Astrocyte (in vitro differentiated cells and primary cell): Measurements from ENCODE around the gene POLR3G. TPM values are rescaled to one million over a fixed set of nuclear protein-coding genes. Genes with fewer than 3 reads are reported as not detected.

Experiments used
- DNase-seq: peaks from one replicate; pipeline ENCODE4 v3.0.0-alpha.2; 2010; ENCODE audit warnings: low read depth
- FAIRE-seq: peaks from 2 replicates; lab custom pipeline; 2011; peaks lifted over from hg19 to GRCh38; lab: Jason Lieb, UNC
- H2AFZ ChIP-seq: 2 replicates; pipeline ENCODE4 v1.6.0; 2012; ENCODE audit warnings: low read depth, low read length, inconsistent platforms
- H3K27ac ChIP-seq: 2 replicates; pipeline ENCODE4 v1.5.1; 2011; ENCODE audit warnings: low read depth, low read length, inconsistent platforms
- H3K27me3 ChIP-seq: 2 replicates; pipeline ENCODE4 v1.6.0; 2011; ENCODE audit warnings: low read length, inconsistent platforms; ENCODE audit not compliant: insufficient read depth
- H3K36me3 ChIP-seq: 2 replicates; pipeline ENCODE4 v1.5.1; 2011; ENCODE audit warnings: low read length, inconsistent platforms; ENCODE audit not compliant: insufficient read depth
- H3K4me1 ChIP-seq: 2 replicates; pipeline ENCODE4 v1.5.1; 2011; ENCODE audit warnings: low read length, inconsistent platforms; ENCODE audit not compliant: insufficient read depth
- H3K4me2 ChIP-seq: 2 replicates; pipeline ENCODE4 v1.6.0; 2012; ENCODE audit warnings: low read length, inconsistent platforms
- H3K4me3 ChIP-seq: 2 replicates; pipeline ENCODE4 v1.5.1; 2011; ENCODE audit warnings: low read depth, mild to moderate bottlenecking, low read length, inconsistent platforms; ENCODE audit not compliant: insufficient read depth
- H3K79me2 ChIP-seq: 2 replicates; pipeline ENCODE4 v1.6.0; 2012; ENCODE audit warnings: mild to moderate bottlenecking, low read length, inconsistent platforms; ENCODE audit not compliant: insufficient read depth
- H3K9ac ChIP-seq: 2 replicates; pipeline ENCODE4 v1.6.0; 2012; ENCODE audit warnings: mild to moderate bottlenecking, low read length, inconsistent platforms
- H3K9me3 ChIP-seq: 2 replicates; pipeline ENCODE4 v1.5.1; 2012; ENCODE audit warnings: low read depth, mild to moderate bottlenecking, low read length, inconsistent platforms; ENCODE audit not compliant: insufficient read depth
- H4K20me1 ChIP-seq: 2 replicates; pipeline ENCODE4 v1.6.0; 2012; ENCODE audit warnings: low read length, inconsistent platforms; ENCODE audit not compliant: insufficient read depth
- H3K27ac Mint-ChIP-seq: one replicate; pipeline ENCODE4 v1.8.0; 2021; ENCODE audit warnings: mild to moderate bottlenecking, mixed read lengths; ENCODE audit not compliant: unreplicated experiment
- H3K27me3 Mint-ChIP-seq: one replicate; pipeline ENCODE4 v1.8.0; 2021; ENCODE audit warnings: low read depth, mixed read lengths; ENCODE audit not compliant: unreplicated experiment
- H3K36me3 Mint-ChIP-seq: one replicate; pipeline ENCODE4 v1.8.0; 2021; ENCODE audit warnings: low read depth, mixed read lengths; ENCODE audit not compliant: unreplicated experiment
- H3K4me1 Mint-ChIP-seq: one replicate; pipeline ENCODE4 v1.8.0; 2021; ENCODE audit warnings: low read depth, mixed read lengths; ENCODE audit not compliant: unreplicated experiment
- H3K4me3 Mint-ChIP-seq: one replicate; pipeline ENCODE4 v1.8.0; 2021; ENCODE audit warnings: mild to moderate bottlenecking, moderate library complexity, mixed read lengths; ENCODE audit not compliant: unreplicated experiment
- H3K9me3 Mint-ChIP-seq: one replicate; pipeline ENCODE4 v1.8.0; 2021; ENCODE audit warnings: mild to moderate bottlenecking, mixed read lengths; ENCODE audit not compliant: unreplicated experiment
- CTCF ChIP-seq: IDR thresholded peaks from 2 replicates; pipeline ENCODE4 v1.5.1; 2011; ENCODE audit warnings: low read depth, mild to moderate bottlenecking, inconsistent platforms, low read length, moderate library complexity; ENCODE audit not compliant: insufficient read depth
- EZH2 ChIP-seq: IDR thresholded peaks from 2 replicates; pipeline ENCODE4 v1.6.1; 2012; ENCODE audit warnings: mild to moderate bottlenecking, low read length, inconsistent platforms; ENCODE audit not compliant: insufficient read depth
- total RNA-seq: library from RNA; stranded (reverse); gene quantifications from 2 replicates; pipeline ENCODE4 v1.2.1, GENCODE V29; 2021

The POLR3G gene
- total RNA-seq, 1 donor from 2014 or later = 6.3 TPM

DNA sequence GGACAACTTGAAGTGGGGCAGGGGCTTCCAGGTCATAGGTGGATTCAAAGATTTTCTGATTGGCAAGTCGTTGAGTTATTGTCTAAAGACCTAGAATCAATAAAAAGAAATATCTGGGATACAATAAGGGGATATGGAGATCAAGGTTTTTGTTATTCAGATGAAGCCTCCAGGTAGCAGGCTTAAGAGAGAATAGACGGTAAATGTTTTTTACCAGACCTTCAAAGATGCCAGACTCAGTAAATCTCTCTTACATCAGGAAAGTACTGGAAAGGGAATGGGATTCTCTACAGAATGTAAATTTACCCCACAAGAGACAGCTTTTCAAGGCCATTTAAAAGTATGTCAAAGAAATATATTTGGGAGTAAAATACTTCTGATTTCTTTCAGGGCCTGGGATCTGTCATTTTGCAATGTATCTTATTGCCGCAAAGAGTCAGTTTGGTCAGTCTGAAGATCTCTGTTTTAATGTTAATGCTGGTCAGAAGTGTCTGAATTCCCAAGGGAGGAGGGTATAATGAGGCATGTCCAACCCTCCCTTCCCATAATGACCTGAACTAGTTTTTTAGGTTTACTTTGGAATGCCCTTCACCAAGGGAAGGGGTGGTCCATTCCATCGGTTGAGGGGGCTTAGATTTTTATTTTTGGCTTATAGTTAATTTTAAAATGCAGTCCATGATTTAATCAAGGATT, 68.3 kb downstream of the POLR3G start:
- H3K36me3 Mint-ChIP-seq = no peaks in the 10 kb centered on the region
- H3K4me3 Mint-ChIP-seq = no peak overlapping the region
- Histone ChIP-seq H2AFZ (no peak overlapping the region), H3K36me3 (no peaks in the 10 kb centered on the region), H3K4me2 (no peak overlapping the region), H3K27ac (no peak overlapping the region), H3K4me1 (no peaks in the 10 kb centered on the region), H3K9ac (no peak overlapping the region), H3K27me3 (peaks cover 3% of the 10 kb centered on the region), H3K9me3 (no peaks in the 10 kb centered on the region), H4K20me1 (no peaks in the 10 kb centered on the region), H3K4me3 (no peak overlapping the region), H3K79me2 (no peaks in the 10 kb centered on the region)
- no peaks in the 10 kb centered on the region for H3K27me3 Mint-ChIP-seq
- DNase-seq (no peak), FAIRE-seq (no peak)
- no peak overlapping the region for H3K27ac Mint-ChIP-seq
- no peaks in the 10 kb centered on the region for H3K9me3 Mint-ChIP-seq
- no peak for TF ChIP-seq EZH2
- no peak for TF ChIP-seq CTCF
- no peaks in the 10 kb centered on the region for H3K4me1 Mint-ChIP-seq

DNA sequence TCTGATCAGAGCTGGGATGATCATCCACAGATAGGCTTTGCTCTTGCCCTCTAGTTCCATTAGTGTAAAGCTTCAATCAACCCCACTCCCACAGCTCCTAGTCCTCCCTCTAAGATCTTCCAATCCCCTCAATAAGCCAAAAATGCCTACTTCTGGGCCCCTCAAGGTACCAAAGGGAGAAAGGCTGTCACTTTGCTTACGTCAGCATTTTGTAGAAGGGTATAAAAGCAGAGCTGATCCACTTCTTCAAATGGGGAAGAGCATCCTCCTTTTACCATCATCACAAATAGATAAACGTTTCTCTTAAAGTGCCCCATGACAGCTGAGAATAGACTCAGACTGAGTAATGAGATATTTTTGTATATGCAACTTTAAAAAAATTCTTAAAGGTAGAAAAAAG, 70.8 kb downstream of the POLR3G start:
- Mint-ChIP-seq H3K4me3 (no peak overlapping the region), H3K27me3 (no peaks in the 10 kb centered on the region), H3K36me3 (no peaks in the 10 kb centered on the region), H3K9me3 (no peaks in the 10 kb centered on the region), H3K4me1 (no peaks in the 10 kb centered on the region), H3K27ac (no peak overlapping the region)
- H3K4me2 ChIP-seq = no peak overlapping the region
- no peaks in the 10 kb centered on the region for H3K79me2 ChIP-seq
- H3K36me3 ChIP-seq = no peaks in the 10 kb centered on the region
- H3K9ac ChIP-seq = no peak overlapping the region
- no peak overlapping the region for H2AFZ ChIP-seq
- H3K27me3 ChIP-seq = peaks cover 3% of the 10 kb centered on the region
- H3K9me3 ChIP-seq = no peaks in the 10 kb centered on the region
- H3K4me3 ChIP-seq = no peak overlapping the region
- peaks cover 3% of the 10 kb centered on the region for H3K4me1 ChIP-seq
- no peak for DNase-seq
- TF ChIP-seq CTCF = no peak
- TF ChIP-seq EZH2 = no peak
- no peak overlapping the region for H3K27ac ChIP-seq
- no peaks in the 10 kb centered on the region for H4K20me1 ChIP-seq
- FAIRE-seq = no peak

DNA sequence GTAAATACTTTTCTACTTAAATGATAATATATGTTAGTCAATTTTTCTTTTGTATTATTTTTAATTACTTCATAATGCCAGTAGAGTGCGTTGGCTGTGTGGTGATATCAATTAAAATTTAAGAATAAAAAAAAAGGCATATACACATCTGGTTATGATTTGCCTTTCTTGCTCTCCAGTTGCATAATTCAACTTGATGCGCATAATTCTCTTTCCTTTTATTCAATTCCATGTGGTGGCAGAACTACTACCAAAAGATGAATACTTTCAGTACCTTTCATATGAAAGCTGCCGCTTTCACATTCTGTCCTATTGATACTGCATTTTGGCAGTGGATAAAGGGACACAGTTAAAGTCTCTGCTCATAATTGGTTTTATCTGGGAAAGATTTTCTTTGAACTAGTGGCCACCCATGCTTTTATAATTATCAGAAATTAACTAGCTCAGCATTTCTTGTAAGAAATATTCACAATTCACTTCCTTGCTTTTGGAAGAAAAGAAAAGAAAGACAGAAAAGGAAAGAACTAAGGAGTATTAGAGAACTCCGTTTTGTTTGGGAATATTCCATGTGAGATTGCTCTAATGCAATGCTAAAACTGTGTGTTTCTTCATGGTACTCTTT, 71.7 kb downstream of the POLR3G start:
- no peak overlapping the region for H3K27ac ChIP-seq
- H3K9me3 Mint-ChIP-seq = no peaks in the 10 kb centered on the region
- H3K27me3 Mint-ChIP-seq = no peaks in the 10 kb centered on the region
- FAIRE-seq (no peak), DNase-seq (no peak)
- no peak overlapping the region for H3K9ac ChIP-seq
- H4K20me1 ChIP-seq = no peaks in the 10 kb centered on the region
- no peak overlapping the region for H3K4me3 ChIP-seq
- H3K27ac Mint-ChIP-seq = no peak overlapping the region
- no peaks in the 10 kb centered on the region for H3K9me3 ChIP-seq
- peaks cover 3% of the 10 kb centered on the region for H3K27me3 ChIP-seq
- no peaks in the 10 kb centered on the region for H3K36me3 Mint-ChIP-seq
- no peaks in the 10 kb centered on the region for H3K79me2 ChIP-seq
- H2AFZ ChIP-seq = no peak overlapping the region
- no peak overlapping the region for H3K4me3 Mint-ChIP-seq
- H3K4me2 ChIP-seq = no peak overlapping the region
- TF ChIP-seq EZH2 (no peak), CTCF (no peak)
- peaks cover 3% of the 10 kb centered on the region for H3K4me1 ChIP-seq
- H3K36me3 ChIP-seq = no peaks in the 10 kb centered on the region
- no peaks in the 10 kb centered on the region for H3K4me1 Mint-ChIP-seq
